Mammary epithelial cell (primary cell): ENCODE data around the gene CLEC2A.

Experiments
- EZH2 ChIP-seq: IDR thresholded peaks from 2 replicates; pipeline ENCODE4 v1.6.1; 2012; ENCODE audit warnings: low read length, inconsistent platforms, borderline replicate concordance
- TF ChIP-seq, protein P1 (sequence below), 2 donors: IDR thresholded peaks in 1 of 2; conservative IDR thresholded peaks in 1 of 2; 2 replicates each; pipeline ENCODE4 v1.5.1; 2011 to 2012; ENCODE audit warnings: inconsistent platforms in 2 of 2, low read length in 2 of 2, mild to moderate bottlenecking in 2 of 2, control low read depth in 1 of 2, low read depth in 1 of 2; ENCODE audit not compliant: insufficient read depth in 1 of 2; ENCODE audit errors: extremely low read depth in 1 of 2

DNA sequence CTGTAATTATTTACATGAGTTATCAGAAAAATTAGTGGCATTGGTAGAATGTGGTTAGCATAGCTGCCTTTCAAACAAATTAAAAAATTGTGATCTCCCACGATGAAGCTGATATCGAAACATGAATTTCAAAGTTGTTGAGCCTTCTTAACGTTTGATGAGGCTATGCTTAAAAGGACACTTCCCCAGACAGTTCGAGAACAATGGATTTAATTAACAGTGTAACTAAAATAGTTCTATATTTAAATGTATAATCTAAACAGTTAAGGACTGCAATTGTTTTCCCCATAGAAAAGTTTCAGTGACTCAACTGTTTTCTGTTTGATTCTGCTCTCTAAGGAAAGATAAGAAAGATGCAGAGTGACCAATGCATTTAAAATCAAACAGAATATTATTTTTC is 64.6 kb downstream of the CLEC2A start:
- TF ChIP-seq, protein P1, sequence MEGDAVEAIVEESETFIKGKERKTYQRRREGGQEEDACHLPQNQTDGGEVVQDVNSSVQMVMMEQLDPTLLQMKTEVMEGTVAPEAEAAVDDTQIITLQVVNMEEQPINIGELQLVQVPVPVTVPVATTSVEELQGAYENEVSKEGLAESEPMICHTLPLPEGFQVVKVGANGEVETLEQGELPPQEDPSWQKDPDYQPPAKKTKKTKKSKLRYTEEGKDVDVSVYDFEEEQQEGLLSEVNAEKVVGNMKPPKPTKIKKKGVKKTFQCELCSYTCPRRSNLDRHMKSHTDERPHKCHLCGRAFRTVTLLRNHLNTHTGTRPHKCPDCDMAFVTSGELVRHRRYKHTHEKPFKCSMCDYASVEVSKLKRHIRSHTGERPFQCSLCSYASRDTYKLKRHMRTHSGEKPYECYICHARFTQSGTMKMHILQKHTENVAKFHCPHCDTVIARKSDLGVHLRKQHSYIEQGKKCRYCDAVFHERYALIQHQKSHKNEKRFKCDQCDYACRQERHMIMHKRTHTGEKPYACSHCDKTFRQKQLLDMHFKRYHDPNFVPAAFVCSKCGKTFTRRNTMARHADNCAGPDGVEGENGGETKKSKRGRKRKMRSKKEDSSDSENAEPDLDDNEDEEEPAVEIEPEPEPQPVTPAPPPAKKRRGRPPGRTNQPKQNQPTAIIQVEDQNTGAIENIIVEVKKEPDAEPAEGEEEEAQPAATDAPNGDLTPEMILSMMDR (conservative IDR thresholded peaks at IDR 0.05 in 1 of 2, IDR thresholded peaks at IDR 0.05 in 1 of 2; ENCODE audit: extremely low read depth in 1 of 2, insufficient read depth in 1 of 2, low read depth in 1 of 2, low read length in 2 of 2): no peak
- TF ChIP-seq EZH2: no peak
